Measurements from ENCODE around the gene FAM81A.

DNA sequence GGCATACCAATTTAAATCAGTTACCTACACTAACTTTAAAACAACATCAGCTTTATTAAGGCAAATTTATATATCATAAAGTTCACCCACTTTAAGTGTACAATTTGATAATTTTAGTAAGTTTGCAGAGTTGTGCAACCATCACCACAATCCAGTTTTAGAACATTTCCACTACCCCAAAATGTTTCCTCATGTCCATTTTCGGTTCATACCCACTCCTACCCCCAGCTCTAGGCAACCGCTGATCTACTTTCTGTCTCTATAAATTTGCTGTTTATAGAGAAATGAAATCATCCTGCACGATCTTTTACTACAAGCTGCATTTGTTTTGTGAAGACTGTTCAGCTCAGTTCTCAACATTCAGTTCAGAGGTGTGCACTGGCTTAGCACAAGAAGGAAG is 31.5 kb upstream of the FAM81A start:
- no peak for TF ChIP-seq POLR2A (IDR thresholded peaks at IDR 0.05)
- TF ChIP-seq, protein P1, sequence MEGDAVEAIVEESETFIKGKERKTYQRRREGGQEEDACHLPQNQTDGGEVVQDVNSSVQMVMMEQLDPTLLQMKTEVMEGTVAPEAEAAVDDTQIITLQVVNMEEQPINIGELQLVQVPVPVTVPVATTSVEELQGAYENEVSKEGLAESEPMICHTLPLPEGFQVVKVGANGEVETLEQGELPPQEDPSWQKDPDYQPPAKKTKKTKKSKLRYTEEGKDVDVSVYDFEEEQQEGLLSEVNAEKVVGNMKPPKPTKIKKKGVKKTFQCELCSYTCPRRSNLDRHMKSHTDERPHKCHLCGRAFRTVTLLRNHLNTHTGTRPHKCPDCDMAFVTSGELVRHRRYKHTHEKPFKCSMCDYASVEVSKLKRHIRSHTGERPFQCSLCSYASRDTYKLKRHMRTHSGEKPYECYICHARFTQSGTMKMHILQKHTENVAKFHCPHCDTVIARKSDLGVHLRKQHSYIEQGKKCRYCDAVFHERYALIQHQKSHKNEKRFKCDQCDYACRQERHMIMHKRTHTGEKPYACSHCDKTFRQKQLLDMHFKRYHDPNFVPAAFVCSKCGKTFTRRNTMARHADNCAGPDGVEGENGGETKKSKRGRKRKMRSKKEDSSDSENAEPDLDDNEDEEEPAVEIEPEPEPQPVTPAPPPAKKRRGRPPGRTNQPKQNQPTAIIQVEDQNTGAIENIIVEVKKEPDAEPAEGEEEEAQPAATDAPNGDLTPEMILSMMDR (IDR thresholded peaks at IDR 0.05): no peak

All from thyroid gland (tissue), 4 donors.